NCI-H2196 treated with DMSO at 0.1 percent for 48 hours (cell line): Measurements from ENCODE around the gene SLCO2A1.

Source experiments
- DNase-seq: peaks from one replicate; lab custom pipeline; 2025; ENCODE audit not compliant: unreplicated experiment; lab: John Stamatoyannopoulos, UW

Gene SLCO2A1

DNA sequence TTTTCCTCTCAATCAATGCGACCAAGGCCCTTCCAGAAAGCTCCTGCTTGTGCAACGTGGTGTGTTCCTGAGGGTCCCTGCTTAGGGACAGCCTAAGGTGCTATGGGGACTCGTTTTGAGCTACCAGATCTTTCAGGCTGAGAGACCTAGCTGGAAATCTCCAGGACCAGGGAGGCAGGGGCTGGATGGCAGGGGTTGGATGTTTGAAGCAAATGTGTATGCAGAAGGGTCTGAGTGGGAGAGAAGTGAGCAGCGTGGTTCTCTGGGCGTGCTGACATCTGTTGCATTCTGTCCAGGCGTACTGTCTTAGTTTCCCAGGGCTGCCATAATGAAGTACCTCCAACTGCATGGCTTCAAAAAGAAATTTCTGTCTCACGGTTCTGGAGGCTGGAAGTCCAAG is 31.7 kb upstream of the SLCO2A1 start:
- no peak for DNase-seq

DNA sequence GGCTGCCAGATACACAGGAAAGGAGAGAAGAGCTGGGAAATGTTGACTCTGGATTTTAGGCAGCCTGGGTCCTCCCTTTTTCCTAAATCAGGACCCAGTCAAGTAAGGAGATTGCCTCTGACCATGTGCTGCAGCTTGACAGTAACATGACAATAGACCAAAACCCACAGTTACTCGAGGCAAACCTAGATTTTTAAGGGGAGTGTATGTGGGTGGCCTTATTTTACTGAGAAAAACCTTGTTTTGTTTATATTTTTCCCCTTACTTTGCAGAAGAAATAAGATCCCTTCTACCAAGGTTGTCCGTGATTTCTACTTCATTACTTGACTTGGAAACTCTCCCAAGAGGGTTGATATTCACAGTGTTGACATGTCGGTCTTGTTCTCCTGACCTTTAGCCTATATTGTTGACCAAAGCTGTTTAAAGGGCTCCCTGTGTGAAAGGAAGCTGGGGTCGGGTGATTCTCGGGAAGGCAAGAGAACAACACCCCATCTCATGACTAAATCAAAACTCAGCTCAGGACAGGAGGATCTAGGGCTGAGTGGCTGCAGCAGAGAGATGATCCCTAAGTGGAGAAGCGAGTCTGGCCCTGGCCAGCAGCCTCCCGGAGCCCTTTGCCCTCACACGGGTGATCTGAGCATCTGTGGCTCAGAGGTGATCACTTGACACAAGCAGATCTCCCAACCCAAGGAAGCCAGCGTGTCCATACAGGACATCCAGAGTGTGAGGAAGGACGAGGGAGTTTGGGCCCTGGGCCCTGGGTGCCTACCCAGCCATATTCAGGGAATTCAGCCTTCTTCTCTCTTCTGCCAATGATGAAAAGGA is 31.0 kb upstream of the SLCO2A1 start:
- DNase-seq, result no peak

DNA sequence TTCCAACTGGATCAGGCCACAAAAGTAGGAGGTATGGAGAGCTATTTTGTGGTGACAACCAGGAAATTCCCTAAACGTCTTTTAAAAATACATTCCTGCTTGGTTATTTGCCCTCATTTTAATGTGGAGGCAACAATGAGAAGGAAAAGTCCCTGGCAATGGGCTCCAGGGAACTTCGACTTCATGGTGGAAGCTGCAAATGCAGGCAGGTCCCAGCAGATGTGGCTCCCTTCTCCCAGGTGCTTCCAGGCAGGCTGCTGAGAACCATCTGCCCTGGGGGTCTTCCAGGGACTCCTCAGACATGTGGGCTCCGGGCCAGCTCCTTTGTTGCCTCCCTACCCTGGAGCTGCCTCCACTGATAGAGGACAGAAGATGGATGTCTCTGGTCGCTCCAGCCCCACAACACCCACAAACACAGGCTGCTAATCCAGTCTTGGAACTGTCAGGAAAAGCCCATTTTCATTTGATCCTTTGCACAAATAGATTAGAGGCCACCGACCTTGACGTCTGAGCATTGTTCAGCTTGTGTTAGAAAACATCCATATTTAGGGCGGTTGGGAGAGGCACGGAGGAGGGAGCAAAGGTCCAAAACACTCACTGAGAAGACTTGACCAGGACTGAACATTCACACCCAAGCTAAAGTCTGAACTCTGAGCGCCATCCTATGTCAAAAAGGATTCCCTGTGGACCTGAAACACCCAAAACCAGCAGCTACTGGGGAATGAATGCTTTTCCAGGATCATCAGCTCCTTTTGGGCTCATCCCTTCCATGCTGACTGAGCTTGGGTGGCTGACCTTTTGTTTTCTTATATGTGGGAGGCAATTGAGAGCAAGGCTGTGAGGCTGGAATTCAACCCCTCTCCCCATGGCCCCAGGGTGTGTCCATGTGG is 30.2 kb upstream of the SLCO2A1 start:
- DNase-seq, result no peak

DNA sequence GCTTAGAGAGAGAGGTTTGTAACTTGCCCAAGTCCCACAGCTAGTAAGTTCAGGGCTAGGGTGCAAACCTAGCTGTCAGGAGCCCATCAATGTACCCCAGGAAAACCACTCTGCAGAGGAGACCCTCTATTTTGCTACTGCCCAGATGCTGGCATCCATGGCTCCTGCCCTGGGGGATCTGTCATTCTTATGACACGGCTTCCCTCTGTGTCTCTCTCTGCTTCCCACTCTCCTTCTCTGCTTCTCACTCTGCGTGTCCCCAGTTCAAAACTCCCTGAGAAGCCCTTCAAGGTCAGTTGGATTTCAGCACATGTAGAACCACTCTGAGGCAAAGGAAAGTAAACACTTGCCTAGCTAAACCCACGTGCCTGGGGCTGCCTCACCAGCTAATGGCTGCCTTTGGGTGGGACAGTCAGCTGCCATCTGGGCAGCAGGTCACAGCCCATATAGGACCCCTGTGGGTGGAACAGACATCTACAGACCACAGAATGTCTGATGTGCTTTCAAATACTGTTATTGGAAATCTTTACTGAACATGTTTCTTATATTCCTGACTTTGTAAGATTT is 29.4 kb upstream of the SLCO2A1 start:
- DNase-seq, result no peak

DNA sequence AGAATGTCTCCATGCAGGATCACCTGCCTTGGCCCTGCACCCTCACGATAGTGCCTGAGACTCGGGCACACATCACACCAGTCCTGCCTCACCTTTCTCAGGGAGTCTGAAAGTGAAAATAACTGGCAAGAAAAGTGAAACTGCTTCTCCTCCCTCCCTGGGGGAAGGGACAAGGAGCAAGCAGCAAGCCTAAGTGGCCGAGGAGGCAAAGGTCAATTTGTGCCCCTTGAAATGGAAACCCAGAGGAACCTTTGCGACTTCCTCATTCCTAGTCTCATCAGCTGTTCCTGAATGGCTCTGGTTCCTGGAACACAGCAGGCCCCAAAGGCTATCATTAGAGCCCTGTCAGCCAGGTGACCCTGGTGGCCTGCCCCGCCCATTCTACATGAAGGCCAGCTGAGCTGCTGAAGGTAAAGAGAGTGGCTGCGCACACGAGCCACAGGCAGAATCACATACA is 28.0 kb upstream of the SLCO2A1 start:
- no peak for DNase-seq

DNA sequence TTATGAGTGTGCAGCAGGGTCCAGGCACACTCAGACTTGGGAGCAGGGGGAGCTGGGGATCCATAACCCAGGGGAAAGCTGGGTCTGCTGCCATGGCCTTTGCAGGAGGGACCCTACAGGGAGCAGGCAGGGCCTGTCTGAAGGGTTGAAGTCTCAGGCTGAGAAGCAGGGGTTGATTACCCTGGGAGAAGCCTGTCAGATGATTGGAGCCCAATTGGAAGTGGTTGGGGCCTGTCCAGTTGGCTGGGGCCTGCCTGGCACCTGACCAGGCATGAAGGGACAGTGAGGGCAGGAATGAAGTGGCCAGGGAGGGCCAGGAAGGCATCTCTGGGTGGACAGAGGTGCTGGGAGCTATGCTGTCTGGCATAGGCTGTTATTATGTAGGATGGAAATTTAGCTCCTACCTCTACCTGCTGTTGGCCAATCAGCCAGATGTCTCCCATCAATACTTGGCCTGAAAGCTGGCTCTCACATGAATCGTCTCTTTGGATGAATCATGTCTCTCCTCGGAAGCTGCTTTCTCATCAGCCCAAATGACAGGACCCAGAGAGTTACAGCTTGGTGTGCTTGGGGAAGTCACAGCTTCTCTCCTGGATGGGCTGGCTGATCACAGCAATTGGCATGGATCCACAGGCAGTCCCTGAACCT is 27.4 kb upstream of the SLCO2A1 start:
- DNase-seq, result no peak

DNA sequence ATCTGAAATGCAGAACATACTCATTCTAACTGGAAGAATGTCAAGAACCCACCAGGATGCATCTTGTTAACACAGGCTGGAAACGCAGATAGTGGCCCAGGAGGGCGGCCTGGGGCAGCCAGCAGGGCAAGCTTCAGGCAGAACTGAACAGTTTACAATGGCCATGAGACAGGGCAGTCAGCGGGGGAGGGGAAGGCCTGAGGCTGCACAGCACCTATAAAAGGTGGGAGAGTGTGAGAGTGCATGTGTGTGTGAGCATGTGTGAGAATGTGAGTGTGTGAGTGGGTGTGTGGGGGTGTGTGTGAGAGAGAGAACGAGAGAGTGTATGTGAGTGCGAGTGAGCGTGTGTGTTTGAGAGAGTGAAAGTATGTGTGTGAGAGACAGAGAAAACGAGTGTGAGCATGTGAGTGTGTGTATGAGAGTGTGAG is 26.8 kb upstream of the SLCO2A1 start:
- DNase-seq, result no peak

DNA sequence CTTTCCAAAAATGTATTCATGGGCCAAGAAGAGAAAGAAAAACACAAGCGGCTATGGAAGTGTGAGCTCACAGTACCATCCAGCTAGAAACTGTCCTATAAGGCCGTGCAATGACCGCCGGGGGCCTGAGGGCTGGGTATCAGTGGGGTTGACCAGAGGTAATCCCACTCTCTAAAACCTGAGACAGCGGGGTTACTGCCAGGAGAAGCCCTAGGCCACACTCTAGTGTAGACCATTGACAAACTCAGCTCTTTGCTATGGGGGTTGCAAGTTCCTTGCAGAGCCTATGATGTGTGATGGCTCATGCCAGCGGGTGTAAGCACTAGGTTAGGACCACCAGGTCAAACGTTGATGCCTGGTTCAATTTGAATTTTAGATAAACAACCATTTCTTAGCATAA is 25.9 kb upstream of the SLCO2A1 start:
- no peak for DNase-seq

DNA sequence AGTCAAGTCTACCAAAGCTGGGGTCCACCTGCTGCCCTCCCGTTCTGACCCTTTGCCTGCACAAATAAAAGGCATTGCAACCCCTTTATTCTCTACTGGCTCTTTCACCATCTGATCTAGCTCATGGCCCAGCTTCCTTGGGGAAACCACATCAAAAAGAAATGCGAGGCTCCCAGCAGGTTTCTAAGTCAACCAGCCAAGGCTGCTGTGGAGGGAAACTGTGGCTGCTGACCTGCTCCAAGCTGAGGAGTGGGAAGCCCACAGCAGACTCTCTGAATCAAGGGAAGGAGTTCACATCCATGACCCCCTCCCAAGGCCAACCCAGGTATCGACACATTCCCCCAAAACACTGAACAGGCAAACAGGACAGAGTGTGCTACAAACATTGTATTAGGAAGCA is 25.2 kb upstream of the SLCO2A1 start:
- DNase-seq, result no peak

DNA sequence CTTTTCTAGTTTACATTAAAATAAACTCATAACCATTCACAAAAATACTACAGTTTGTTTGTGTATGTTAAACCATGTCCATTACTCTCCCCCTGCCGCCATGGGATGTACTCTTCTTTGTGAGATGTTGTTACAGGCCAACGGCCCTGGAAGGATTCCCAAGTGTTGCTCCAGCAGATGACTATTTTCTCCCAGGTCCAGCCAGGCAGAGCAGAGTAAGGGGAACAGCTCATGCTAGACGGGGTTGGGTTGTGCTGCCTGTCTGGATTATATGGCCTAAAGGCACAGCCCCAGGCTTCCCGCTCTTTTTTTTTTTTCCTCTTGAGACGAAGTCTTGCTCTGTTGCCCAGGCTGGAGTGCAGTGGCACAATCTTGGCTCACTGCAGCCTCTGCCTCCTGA is 24.5 kb upstream of the SLCO2A1 start:
- DNase-seq, result no peak

DNA sequence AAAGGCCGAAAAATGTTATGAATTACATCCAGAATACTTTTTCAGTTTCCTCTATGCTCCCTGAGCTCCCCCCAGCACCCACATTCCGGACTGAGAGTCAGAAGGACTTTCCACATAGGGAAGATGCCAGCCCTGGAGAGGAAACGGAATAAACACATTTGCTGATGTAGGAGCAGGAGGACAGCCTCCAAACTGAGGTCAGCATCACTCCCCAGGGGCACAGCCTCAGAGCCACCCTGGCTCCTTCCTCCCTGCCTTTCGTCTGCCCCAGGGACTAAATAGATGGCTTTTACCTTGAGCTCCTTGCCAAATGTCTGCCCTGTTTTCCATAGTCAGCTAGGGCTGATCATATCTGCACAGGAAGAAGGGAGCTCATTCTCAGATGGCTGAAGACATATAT is 22.6 kb upstream of the SLCO2A1 start:
- DNase-seq, result no peak

DNA sequence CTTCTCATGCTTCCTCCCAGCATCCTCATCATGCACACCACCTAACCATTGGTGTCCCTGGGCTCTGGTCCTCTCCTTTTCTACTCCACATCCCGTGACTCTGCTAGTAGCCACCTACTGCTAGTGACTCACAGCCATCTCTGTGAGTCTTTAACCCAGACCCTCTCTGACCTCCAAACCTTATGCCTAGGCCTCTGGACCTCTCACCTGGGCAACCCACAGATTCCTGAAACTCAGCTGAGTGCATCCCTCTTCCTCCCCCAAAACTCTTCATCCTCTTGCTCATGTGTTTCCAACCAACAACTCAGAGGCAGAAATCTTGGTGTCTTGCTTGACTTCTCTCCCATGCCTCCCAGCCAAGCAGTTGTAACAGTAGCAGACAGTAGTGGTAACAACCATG is 20.0 kb upstream of the SLCO2A1 start:
- no peak for DNase-seq

DNA sequence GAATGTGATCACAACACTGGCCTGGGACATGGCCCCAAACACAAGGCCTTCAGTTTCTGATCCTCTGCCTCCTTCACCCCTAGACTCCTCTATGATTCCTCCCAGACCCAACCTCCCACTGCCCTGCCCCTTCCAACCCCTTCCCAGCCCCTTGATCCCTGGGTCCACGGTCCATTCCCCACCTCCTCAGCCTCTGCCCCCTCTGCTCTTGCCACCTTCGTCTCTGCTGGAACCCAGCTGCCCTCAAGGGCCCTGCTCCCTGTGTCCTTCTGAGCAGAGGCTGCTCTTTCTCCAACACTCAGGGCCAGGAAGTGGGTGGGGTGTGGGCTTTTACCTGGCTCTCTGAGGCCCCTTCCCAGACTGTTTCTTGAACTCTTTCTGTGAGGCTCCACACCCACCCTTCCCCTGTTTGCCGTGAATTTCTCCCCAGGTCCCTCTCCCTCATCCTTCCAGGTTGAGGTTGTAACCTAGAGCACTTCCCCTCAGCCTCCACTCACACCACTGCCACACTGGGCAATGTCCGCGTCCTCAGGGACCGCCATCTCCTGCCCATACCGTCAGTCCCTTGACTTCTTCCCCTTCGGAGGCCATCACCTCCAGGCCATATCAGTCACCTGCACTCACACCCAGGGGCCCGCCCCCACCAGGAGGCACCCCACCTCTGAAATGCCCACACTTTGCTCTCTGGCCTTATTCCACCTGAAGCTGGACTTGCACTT is 18.7 kb upstream of the SLCO2A1 start:
- no peak for DNase-seq

DNA sequence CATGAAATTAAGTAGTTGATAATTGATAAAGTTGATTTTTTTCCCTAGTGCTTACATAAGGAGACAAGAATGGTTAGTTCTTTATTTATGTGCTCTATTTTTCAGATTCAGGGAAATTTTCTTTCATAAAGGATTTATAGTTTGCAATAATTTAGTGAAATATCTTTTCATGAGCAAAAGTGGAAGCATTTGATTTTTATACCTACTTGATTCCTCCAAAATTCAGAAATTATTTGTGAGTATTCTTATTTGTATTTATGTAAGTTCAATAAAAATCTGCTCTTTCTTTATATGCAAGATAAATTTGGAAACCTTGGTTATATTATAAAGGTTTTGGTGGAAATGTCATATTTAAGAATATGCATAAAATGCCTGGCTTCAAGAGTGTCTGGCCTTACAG is 14.7 kb upstream of the SLCO2A1 start:
- no peak for DNase-seq

DNA sequence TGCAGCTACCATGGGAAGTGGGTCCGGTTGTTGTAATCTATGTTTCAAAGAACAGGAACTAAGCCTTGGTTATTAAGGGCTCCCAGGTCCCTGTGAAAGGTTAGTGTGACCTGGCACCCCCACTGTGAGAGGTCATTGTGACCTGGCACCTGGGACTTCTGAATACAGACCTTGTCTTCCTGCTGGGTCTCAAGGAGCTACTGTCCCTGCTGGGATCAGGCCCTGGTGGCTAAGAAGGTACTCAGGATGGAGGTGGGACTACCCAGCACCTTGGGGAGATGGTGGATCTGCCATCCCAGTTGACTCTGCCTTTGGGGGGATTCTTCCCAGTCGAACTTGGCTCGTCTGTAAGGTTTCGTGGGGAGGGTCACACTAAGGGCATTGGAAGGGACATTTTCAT is 10.3 kb upstream of the SLCO2A1 start:
- DNase-seq, result no peak

DNA sequence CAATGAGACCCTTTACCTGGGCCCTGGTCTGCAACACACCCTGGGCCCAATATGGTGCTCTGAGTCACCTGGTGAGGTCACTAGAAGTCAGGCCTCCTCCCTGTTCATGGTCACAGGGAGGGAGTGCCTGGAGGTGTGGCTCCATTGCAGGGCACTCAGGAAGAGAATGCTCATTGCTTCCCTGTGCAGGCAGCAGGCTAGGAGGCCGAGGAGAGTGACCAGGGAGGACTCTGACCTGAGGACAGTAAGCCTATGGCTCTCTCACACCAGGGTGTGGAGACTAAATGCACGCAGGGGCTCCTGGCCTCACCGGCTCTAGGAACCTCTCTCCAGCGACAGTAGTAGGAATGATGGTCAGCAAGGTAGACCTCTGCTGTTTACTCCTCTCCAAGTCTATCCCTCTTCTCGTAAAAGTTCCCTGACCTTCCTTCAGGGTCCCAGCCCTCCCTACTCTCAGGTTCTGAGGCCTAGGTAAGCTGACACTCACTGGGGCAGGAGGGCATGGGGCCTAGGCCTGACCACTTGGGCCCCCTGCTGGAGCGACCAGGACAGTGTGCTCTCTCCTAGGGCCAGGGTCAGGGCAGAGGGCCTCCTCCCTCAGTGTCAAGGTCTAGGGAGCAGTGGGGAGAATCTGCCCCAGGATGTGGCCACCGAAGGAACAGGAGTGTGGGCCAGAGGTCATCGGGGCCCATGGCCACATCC is 9.6 kb upstream of the SLCO2A1 start:
- no peak for DNase-seq

DNA sequence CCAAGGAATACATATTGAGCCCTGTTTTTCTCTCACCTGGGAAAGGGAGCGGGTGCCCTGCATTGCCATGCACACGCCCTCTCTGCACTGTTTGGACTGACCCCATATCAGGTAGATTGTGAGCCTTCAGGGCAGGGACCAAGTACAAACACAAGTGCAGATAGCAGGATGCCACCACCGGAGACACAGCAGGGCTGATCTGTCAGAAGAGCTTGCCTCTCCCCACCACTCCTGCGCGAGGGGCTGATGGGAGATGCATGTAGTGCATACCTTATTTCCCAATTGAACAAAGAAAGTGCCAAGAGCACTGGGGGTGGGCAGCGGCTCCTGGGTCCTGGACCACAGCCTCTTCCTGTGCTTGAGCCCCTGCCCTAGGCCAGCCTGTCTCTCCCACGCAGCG is 9.0 kb upstream of the SLCO2A1 start:
- DNase-seq, result no peak

DNA sequence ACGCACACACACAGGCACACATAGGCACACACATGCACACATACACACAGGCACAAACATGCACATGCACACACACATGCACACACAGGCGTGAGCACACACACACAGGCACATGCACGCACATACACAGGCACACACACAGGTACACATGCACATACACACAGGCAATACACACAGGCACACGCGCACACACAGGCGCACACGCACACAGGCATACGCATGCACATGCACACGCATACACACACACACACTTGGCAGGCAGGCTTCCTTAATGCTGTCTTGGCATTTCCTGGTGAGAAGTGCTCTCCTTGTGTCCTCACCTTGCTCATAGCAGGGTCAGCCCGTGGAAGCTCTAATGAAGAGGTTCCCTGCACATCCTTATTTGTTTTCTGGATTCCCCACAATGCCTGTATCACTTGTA is 8.4 kb upstream of the SLCO2A1 start:
- no peak for DNase-seq

DNA sequence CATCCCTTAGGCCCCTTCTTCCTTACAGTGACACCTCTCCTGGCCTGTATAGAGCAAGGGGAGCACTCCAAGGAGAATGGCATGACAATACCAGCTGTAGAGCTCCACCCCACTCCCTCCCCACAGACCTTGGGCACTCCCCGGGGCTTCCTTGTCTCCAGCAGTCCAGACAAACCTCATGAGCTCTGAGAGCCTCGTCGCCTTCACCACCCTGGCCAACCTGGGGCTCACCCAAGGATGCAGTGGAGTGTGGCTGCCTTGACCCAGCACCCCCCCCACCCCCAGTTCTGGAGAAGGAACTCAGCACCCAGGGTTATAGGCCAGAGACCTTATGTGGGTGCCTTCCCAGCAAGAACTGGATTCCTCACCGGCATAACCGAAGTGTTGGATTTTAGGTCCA is 7.4 kb upstream of the SLCO2A1 start:
- no peak for DNase-seq

DNA sequence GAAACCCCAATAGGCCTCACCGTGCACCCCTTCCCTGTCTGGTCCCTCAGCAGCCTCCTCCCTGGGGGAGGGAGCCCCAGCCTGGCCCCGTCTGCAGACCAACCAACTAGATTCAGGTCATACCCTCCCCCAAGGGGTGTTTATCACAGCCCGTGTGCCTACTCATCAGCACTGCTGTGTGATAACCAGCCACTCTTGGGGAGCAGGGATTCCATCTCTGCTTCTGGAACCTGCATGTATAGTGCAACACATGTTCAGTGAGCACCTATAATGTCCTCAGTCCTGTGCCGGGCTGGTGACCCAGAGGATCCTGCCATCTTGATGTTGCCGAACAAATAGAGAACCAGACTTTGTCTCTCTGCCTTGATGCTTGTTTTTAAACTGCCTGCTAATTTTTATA is 6.6 kb upstream of the SLCO2A1 start:
- DNase-seq, result no peak
